GM21390 (cell line): Measurements from ENCODE around the gene AKR1B1.

Source experiments
- ATAC-seq: cut with Tn5 transposase; IDR thresholded peaks from one replicate; pipeline ENCODE4 v1.9.1; 2021; ENCODE audit not compliant: unreplicated experiment

The AKR1B1 gene

GRCh38 chr7:134446446-134446845 lies 12.5 kb downstream of the AKR1B1 start:
- no peak for ATAC-seq

- ATAC-seq: no peak
Observed at GRCh38 chr7:134444961-134445315, 14.0 kb downstream of the AKR1B1 start.

- no peak for ATAC-seq
Observed at GRCh38 chr7:134444198-134444960, 14.5 kb downstream of the AKR1B1 start.

- ATAC-seq: no peak
Observed at GRCh38 chr7:134443396-134444070, 15.4 kb downstream of the AKR1B1 start.

- ATAC-seq: no peak
Observed at GRCh38 chr7:134442441-134443220, 16.3 kb downstream of the AKR1B1 start.

GRCh38 chr7:134441264-134441663 lies 17.6 kb downstream of the AKR1B1 start:
- no peak for ATAC-seq

- ATAC-seq: no peak
Observed at GRCh38 chr7:134440476-134440875, 18.4 kb downstream of the AKR1B1 start.

- no peak for ATAC-seq
Observed at GRCh38 chr7:134440067-134440466, 18.8 kb downstream of the AKR1B1 start.

GRCh38 chr7:134438946-134439345 lies 20.0 kb downstream of the AKR1B1 start:
- ATAC-seq: no peak

- no peak for ATAC-seq
Observed at GRCh38 chr7:134435161-134435920, 23.6 kb downstream of the AKR1B1 start.

GRCh38 chr7:134434701-134435100 lies 24.2 kb downstream of the AKR1B1 start:
- no peak for ATAC-seq

GRCh38 chr7:134433430-134433829 lies 25.5 kb downstream of the AKR1B1 start:
- ATAC-seq: no peak

- ATAC-seq: peak; percentile 97
Observed at GRCh38 chr7:134432296-134433152, 26.4 kb downstream of the AKR1B1 start.

GRCh38 chr7:134431815-134432214 lies 27.1 kb downstream of the AKR1B1 start:
- ATAC-seq: no peak

- ATAC-seq: no peak
Observed at GRCh38 chr7:134429481-134429880, 29.4 kb downstream of the AKR1B1 start.

- ATAC-seq: no peak
Observed at GRCh38 chr7:134428942-134429341, 30.0 kb downstream of the AKR1B1 start.

GRCh38 chr7:134427896-134428295 lies 31.0 kb downstream of the AKR1B1 start:
- no peak for ATAC-seq

- ATAC-seq: no peak
Observed at GRCh38 chr7:134425777-134426176, 33.1 kb downstream of the AKR1B1 start.

- ATAC-seq: no peak
Observed at GRCh38 chr7:134422638-134423037, 36.3 kb downstream of the AKR1B1 start.

GRCh38 chr7:134422008-134422407 lies 36.9 kb downstream of the AKR1B1 start:
- ATAC-seq: no peak
